HG03280 (cell line): Measurements from ENCODE around the gene PAF1.

ENCODE experiments used
- ATAC-seq: cut with Tn5 transposase; IDR thresholded peaks from one replicate; pipeline ENCODE4 v1.9.1; 2021; ENCODE audit warnings: mild to moderate bottlenecking, moderate library complexity; ENCODE audit not compliant: unreplicated experiment

Gene PAF1

DNA sequence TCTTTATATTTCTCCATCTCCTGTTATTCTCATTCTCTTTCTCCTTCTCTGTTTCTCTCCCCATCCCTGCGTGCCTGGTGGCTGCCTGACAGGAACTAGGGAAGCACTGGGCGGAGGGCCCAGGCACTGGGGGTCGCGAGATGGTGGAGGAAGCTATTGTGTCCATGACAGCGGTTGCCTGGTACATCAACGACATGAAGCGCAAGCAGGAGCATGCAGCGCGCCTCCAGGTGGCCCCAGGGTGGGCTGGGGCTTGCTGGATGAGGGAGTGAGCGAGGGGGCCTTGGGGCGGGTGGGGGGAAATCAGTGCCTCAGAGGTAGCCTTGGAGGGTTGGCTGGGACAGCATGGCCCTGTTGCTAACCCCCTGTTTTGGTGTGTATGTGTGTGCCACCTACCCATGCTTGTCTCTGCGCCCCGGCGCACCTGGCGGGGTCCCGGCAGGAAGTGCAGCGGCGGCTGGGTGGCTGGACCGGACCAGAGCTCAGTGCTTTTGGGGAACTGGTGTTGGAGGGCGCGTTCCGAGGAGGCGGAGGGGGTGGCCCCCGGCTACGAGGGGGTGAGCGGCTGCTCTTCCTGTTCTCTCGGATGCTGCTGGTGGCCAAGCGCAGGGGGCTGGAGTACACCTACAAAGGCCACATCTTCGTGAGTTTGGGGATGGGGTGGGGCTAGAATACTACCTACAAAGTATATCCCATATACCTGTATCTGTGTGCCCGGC is 26.7 kb upstream of the PAF1 start:
- no peak for ATAC-seq

DNA sequence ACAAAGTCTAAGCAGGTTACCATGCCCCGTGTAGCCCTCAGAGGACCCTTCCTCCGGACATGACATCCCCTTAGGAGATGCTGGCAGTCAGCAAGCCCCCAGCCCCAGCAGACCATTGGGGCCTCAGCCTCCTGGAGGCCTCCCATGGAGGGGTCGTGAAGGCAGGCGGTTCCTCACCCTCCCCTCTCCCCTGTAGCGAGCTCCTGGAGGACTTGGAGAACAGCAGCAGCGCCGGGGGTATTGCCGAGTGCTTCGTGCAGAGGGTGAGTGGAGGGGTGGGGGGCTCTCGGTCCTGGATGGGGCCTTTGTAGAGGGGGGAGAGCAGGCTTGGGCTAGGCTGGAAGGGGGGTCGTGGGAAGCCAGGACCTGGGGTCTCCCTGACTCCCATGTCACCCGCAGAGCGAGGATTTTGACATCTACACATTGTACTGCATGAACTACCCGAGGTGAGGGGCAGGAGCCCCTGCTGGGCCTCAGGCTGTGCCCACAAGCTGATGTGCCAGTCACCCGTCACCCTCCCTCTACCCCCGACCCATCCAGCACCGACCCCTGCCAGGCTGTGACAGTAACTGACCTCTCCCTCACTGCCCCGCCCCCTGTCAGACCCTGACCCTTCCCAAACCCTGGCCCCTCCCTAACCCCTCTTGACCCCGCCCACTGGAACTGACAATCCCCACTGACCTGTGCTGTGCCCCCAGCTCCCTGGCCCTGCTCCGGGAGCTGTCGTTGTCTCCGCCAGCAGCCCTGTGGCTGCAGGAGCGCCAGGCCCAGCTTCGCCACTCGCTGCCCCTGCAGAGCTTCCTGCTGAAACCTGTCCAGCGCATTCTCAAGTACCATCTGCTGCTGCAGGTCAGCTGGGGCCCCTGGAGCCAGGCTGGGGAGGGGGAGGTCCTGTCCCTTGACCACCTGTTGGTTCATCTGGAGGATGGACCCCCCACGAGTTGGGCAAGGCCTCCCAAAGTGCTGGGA is 25.5 kb upstream of the PAF1 start:
- ATAC-seq = no peak

DNA sequence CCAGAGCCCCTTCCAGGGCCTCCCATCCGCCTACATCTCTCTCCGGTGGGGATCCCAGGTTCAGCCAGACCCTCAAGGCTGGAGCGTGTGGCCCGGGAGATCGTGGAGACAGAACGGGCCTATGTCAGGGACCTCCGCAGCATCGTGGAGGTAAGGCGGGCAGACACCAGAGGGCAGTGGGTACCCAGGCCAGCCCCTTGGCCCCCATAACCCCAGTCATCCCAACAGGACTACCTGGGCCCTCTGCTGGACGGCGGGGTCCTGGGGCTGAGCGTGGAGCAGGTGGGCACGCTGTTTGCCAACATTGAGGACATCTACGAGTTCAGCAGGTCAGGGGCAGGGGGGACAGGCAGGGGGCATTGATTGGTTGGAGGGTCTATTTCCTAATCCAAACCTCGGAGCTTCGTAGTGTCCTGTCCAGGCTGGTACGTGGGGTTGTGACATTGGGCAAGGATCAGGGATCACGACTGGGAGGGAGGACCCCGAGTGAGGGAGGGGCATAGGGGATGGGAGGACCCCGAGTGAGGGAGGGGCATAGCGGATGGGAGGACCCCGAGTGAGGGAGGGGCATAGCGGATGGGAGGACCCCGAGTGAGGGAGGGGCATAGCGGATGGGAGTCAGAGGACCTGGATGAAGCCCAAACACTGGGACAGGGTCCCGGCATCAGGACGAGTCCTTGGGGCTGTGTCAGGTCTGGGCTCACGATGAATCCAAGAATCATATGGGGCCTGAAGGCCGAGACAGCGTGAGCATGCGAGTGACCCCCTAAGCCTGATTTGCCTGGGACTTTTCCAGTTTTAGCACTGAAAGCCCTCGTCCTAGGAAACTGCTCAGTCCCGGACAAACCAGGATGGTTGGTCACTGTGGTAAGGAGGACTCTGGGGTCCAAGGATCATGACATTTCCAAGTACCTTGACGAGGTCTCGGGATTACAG is 24.5 kb upstream of the PAF1 start:
- ATAC-seq = no peak

DNA sequence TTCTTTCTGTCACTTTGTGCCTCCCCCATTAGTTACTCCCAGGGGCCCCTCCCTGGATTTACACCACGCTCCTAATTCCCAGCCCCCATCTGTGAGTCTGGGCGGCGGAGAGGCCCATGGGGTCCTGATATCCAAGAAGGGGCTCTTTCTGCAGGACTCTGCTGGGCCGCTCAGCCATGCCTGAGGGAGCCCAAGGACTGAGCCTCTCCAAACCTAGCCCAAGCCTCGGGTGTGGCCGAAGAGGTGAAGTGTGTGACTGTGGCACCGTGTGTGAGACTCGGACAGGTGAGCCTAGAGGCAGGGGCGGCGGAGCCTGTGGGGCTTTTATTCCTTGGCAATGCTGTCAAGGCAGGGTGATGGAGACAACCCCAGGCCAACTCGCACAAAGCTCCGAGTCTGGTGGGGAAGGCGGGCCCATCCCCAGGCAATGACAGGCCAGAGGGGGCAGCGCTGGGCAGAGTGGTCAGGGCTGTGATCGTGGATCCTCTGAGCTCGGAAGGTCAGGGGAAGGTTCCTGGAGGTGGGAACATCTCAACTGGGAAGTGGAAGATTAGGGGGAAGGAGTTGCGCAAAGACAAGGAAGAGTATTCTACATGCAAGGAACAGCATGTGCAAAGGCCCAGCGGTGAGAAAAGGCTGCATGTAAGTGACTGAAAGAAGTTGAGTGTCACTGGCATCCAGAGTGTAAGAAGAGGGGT is 23.2 kb upstream of the PAF1 start:
- ATAC-seq = no peak

DNA sequence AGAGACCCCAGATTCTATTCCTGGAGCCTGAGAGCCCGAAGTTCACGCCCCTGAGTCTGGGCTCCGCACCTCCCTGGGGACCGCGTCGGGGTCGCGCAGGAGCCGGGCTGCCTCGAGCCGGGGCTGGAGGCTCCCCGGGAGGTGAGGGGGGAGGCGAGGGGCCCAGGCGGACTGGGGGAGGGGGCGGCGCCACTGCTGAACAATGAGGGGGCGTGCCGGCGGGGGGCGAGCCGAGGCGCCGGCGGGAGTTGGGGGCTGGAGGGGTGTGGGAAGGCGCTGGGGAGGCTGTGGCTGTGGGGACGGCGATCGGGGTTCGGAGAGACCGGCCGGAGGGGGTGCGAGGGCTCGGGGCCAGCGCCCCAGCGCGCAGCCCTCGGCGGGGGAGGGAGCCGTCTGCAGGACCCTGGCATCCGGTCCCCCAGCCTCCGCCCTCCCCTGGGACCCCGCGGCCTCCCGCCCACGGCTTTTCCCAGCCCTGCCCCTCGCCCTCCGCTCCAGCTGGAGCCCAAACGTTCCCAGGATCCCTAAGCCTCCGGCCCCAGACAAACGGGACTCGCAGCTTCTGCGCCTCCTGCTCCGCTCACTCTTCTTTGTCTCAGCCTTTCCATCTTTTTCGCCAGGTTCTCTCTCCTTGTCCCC is 22.5 kb upstream of the PAF1 start:
- no peak for ATAC-seq

DNA sequence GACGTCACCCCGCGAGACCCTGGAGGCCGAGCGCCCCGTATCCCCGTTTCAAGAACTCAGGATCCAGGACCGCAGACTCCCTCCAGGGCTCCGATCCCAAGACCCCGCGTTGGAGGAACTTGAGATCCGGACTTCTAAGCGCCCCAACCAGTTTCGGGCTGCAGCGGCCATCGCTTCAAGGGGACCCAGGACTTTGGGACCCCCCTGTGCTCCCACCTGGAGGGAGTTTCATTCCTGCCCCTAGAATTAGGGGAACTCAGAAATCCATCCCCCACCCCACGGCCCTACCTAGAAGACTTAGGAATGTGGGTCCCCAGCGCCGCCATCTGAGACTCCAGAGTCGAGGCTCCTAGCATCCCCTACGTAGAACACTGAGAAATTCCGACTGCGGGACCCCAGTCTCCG is 22.0 kb upstream of the PAF1 start:
- ATAC-seq = no peak

DNA sequence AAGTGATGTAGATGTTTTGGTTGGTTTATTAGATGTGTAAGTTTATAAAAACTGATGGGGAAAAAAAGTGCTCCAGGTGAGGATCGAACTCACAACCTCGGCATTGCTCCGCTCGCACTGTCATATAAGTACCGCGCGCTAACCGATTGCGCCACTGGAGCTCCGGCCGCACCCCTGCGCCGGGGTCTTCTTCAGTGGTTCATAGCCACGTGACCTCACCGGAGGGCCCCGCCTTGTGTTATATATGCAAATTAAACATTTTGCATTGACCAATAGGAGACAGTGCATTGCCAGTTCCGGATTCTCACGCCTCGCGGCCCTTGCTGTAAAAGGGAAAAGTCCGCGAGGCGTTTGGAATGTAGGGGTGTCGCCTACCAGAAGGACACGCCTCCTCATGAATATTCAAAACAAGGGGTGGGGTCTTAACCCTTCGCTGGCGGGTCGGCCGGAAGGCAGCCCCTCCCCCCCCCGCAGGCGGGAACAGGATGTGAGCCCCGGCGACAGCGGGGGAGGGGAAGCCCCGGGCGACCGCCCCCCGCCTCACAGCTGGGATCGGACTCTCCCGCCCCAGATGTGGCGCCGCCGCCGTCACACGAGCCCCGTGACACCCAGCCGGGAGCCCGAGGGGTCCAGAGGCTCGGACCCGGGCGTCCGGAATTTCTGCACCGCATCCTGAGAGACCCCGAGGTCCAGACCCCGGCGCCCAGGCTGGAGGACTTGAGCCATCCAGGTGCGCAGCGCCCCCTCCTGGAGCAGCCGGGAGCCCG is 21.4 kb upstream of the PAF1 start, which contains the start of gene PLEKHG2:
PLEKHG2 (plus strand) TSS at position 570 of the 767 bp plus-strand sequence. CDS start 1,418 bp downstream, outside the sequence.
- peak; percentile 55 for ATAC-seq

DNA sequence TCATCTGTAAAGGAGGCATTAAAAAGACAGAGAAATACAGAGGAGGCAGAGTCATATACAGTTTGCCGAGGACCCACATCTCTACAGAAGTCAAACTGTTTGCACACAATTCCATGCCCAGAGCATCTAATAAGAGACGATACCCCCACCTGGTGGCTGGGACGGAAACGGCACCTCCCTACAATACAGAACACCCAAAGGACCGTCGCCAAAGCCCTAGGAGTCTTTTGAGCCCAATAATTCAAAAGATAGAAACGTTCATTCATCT is 20.9 kb upstream of the PAF1 start:
- ATAC-seq = peak; percentile 22

DNA sequence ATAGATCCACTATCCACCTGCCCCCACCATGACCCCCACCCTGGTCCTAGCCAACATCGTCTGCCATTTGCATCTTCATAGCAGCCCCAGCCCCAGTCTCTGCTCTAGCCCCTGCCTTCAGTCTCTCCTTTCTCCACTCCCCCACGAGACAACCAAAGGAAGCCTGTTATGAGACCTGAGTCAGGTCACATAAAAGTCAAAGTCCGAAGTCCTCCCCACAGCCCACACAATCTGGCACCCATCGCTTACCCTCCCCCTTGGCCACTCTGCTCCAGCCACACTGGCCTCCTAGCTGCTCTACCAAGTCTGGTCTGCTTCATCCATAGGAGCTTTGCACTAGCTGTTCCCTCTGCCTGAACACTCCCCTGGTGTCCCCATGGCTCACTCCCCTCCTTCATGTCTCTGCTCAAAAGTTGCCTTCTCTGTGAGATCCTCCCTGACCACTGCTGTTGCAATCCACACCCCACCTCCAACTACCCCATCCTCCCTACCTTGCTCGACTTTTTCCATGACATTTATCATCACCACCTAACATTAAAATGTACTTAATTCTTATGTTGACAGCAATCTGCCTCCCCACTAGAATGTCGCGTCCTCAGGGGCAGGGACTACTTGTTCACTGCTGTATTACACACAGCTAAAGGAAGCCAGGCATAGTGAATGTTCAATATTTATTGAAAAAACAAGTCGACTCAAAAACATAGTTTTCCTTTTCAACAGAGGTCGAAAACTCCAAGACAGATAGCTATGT is 20.4 kb upstream of the PAF1 start:
- ATAC-seq = no peak

DNA sequence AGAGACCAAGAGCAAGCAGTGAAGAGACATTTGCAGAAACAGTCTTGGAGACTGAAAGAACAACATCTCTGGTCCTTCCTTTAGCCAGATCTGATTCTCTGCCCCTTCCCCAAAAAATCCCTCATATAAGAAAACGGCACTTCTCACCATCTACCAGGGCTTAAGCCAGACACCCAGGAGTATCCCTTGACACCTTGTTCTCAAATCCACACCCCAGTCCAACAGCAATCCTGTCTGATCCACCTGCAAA is 19.9 kb upstream of the PAF1 start:
- ATAC-seq = no peak

DNA sequence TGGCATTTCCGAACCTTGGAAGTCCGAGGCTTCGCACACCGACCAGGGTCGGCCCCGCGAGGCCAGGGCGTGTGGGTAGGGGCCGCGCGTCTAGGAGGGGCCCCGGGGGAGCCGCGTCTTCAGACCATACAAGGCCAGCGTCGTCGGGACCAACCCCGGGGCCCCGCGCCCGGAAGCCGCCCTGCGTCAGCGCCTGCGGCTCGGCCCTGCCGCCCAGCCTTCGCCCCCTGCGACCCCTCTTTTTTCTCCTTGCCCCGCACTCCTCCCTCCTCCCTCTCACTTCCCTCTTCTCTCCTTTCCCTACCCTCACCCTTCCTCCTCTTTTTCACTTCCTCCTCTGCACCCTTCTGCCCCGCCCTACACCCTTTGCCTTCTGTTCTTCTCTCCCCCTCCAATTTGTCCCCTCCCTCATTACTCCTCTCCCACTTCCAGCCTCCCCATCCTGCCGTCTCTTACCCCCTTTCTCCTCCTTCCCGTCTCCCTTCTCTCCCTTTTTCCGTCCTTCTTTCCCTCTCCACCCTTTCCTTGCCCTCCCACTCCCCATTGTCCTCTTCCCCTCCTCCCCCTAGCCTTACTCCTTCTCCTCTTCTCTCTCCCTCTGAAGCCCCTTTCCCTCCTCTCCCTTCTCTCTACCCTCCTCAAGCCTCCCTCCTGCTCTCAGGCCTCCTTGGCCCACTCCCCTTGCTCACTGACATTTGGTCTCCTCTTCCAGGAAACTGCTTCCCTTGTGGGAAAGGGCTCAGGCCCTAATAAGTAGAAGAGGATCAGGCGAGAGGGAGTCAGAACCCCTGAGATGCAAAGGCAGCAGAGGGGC is 19.3 kb upstream of the PAF1 start:
- ATAC-seq = peak; percentile 13

DNA sequence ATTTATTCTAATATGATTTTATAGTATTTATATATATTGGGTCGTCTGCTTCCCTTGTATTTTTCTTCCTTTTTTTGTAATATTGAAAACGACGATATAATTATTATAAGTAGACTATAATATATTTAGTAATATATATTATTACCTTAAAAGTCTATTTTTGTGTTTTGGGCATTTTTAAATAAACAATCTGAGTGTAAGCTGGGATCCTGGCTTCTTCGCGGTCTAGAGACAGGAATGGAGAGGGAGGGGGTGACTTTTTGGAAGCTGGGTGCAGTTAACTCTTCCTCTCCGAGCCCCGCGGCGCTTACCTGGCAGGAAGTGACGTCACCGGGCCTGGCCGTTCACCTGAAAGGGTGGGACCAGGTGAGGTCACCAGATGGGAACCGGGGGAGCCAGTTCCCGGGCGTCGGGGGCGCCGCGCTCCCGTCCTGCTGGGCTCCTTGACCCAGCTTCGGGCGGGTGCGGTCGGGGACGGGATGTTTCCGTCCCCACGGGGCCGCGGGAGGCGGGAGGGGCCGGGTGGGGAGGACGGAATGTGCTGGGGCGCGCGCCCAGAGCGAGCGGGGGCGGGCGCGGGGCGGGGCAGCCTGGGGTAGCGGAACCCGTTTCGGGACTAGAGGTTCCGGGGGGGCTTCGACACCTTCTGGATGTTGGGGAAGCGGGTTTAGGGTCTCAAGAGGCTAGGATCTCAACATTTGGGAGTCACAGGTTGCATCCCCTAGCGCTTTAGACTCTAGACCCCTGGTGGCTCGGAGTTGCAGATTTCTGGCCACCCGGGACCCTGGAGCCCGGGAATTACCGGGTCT is 18.5 kb upstream of the PAF1 start:
- peak; percentile 6 for ATAC-seq

DNA sequence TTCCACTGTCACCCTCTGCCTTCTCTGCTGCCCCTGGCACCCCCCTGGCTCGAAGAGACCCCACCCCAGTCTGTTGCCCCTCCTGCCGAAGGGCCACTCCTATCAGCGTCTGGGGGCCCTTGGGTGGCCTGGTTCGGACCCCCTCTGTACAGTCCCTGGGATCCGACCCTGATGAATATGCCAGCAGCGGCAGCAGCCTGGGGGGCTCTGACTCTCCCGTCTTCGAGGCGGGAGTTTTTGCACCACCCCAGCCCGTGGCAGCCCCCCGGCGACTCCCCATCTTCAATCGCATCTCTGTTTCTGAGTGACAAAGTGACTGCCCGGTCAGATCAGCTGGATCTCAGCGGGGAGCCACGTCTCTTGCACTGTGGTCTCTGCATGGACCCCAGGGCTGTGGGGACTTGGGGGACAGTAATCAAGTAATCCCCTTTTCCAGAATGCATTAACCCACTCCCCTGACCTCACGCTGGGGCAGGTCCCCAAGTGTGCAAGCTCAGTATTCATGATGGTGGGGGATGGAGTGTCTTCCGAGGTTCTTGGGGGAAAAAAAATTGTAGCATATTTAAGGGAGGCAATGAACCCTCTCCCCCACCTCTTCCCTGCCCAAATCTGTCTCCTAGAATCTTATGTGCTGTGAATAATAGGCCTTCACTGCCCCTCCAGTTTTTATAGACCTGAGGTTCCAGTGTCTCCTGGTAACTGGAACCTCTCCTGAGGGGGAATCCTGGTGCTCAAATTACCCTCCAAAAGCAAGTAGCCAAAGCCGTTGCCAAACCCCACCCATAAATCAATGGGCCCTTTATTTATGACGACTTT is 17.7 kb upstream of the PAF1 start:
- ATAC-seq = no peak

DNA sequence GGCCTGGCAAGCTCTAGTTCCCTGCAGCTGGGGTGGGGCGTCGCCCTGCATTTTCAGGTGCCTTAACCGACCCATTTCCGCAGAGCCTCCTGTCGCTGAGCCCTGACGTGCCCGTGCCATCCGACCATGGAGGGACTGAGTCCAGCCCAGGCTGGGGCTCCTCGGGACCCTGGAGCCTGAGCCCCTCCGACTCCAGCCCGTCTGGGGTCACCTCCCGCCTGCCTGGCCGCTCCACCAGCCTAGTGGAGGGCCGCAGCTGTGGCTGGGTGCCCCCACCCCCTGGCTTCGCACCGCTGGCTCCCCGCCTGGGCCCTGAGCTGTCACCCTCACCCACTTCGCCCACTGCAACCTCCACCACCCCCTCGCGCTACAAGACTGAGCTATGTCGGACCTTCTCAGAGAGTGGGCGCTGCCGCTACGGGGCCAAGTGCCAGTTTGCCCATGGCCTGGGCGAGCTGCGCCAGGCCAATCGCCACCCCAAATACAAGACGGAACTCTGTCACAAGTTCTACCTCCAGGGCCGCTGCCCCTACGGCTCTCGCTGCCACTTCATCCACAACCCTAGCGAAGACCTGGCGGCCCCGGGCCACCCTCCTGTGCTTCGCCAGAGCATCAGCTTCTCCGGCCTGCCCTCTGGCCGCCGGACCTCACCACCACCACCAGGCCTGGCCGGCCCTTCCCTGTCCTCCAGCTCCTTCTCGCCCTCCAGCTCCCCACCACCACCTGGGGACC is 16.9 kb upstream of the PAF1 start:
- ATAC-seq = no peak

DNA sequence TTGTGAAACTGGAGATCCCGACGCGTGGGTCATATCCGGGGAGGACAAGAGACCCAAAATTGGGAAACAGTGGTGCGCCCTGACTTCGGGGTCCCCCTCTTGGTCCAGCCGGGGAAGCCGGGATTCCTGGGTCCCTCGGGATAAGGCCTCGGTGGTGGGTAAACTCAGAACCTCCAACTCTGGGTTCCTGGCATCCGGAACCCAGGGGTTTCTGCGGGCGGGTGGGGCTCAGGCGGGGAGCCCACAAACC is 16.4 kb upstream of the PAF1 start:
- no peak for ATAC-seq
